Panc1 (cell line): Measurements from ENCODE around the gene SLCO3A1.

ENCODE experiments used
- POLR2AphosphoS5 ChIP-seq: IDR thresholded peaks from 2 replicates; pipeline ENCODE4 v1.6.1; 2012; ENCODE audit warnings: mild to moderate bottlenecking, low read depth, low read length, moderate library complexity
- REST ChIP-seq, 2 experiments: IDR thresholded peaks; 2 replicates each; pipeline ENCODE4 v1.6.1; 2011 to 2012; ENCODE audit warnings: low read depth in 2 of 2, control low read depth in 1 of 2, low read length in 1 of 2, mild to moderate bottlenecking in 1 of 2, moderate library complexity in 1 of 2; ENCODE audit not compliant: insufficient read depth in 1 of 2
- SIN3A ChIP-seq: IDR thresholded peaks from 2 replicates; pipeline ENCODE4 v1.6.1; 2012; ENCODE audit warnings: low read depth, mild to moderate bottlenecking, low read length, moderate library complexity, borderline replicate concordance; ENCODE audit not compliant: insufficient read depth
- TCF7L2 ChIP-seq: IDR thresholded peaks from 2 replicates; pipeline ENCODE4 v1.6.1; 2011; ENCODE audit warnings: mild to moderate bottlenecking, low read depth, low read length, inconsistent platforms
- TF ChIP-seq, protein P1 (sequence below): fragments of 450-650 bp; IDR thresholded peaks from 2 replicates; pipeline ENCODE4 v1.5.1; 2017; ENCODE audit warnings: mild to moderate bottlenecking

- TF ChIP-seq, protein P1, sequence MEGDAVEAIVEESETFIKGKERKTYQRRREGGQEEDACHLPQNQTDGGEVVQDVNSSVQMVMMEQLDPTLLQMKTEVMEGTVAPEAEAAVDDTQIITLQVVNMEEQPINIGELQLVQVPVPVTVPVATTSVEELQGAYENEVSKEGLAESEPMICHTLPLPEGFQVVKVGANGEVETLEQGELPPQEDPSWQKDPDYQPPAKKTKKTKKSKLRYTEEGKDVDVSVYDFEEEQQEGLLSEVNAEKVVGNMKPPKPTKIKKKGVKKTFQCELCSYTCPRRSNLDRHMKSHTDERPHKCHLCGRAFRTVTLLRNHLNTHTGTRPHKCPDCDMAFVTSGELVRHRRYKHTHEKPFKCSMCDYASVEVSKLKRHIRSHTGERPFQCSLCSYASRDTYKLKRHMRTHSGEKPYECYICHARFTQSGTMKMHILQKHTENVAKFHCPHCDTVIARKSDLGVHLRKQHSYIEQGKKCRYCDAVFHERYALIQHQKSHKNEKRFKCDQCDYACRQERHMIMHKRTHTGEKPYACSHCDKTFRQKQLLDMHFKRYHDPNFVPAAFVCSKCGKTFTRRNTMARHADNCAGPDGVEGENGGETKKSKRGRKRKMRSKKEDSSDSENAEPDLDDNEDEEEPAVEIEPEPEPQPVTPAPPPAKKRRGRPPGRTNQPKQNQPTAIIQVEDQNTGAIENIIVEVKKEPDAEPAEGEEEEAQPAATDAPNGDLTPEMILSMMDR, result no peak
- no peak for TF ChIP-seq REST (IDR thresholded peaks at IDR 0.05; ENCODE audit: insufficient read depth in 1 of 2, low read depth in 2 of 2, low read length in 1 of 2)
- no peak for TF ChIP-seq SIN3A
- TF ChIP-seq POLR2AphosphoS5, result no peak
- TF ChIP-seq TCF7L2, result no peak
These were observed 9.2 kb upstream of the SLCO3A1 start for GRCh38 chr15:91844341-91844740.
